Natural killer cell (primary cell): ENCODE data around the gene CREB3. TPM values are rescaled to one million over a fixed set of nuclear protein-coding genes. Genes with fewer than 3 reads are reported as not detected.

Experiments
- ATAC-seq, 3 donors: fragments of 150-1000 bp in 2 of 3; fragments of 200-7000 bp in 1 of 3; cut with Tn5 transposase; 1 replicate in 1 of 3; 2 replicates in 2 of 3; pipeline ENCODE4 v1.10.0; 2021; ENCODE audit warnings: mild to moderate bottlenecking in 2 of 3, moderate library complexity in 2 of 3
- DNase-seq, 2 donors: peaks; one replicate each; pipeline versions ENCODE4 v3.0.0 to v3.0.0-alpha.2; 2013 to 2021; ENCODE audit warnings: mixed read lengths in 1 of 2
- H3K27ac ChIP-seq: one replicate; pipeline ENCODE4 v1.5.1; 2013; ENCODE audit warnings: mild to moderate bottlenecking, low read length
- H3K27me3 ChIP-seq: one replicate; pipeline ENCODE4 v1.6.1; 2013; ENCODE audit warnings: low read length; ENCODE audit not compliant: control insufficient read depth, insufficient read depth
- H3K36me3 ChIP-seq: one replicate; pipeline ENCODE4 v1.6.1; 2013; ENCODE audit warnings: low read length; ENCODE audit not compliant: control insufficient read depth, insufficient read depth
- H3K4me1 ChIP-seq: one replicate; pipeline ENCODE4 v1.6.1; 2013; ENCODE audit warnings: low read length; ENCODE audit not compliant: control insufficient read depth, insufficient read depth
- H3K4me3 ChIP-seq: one replicate; pipeline ENCODE4 v1.5.1; 2013; ENCODE audit warnings: low read length
- H3K9me3 ChIP-seq: one replicate; pipeline ENCODE4 v1.6.1; 2013; ENCODE audit warnings: low read length; ENCODE audit not compliant: control insufficient read depth, insufficient read depth
- H3K27ac Mint-ChIP-seq, 2 donors: one replicate each; pipeline ENCODE4 v1.8.0; 2022; ENCODE audit warnings: mild to moderate bottlenecking in 2 of 2, mixed read lengths in 2 of 2, moderate library complexity in 1 of 2
- H3K27me3 Mint-ChIP-seq, 2 donors: one replicate each; pipeline ENCODE4 v1.8.0; 2022; ENCODE audit warnings: low read depth in 2 of 2, mixed read lengths in 2 of 2
- H3K36me3 Mint-ChIP-seq: one replicate; pipeline ENCODE4 v1.8.0; 2022; ENCODE audit warnings: mixed read lengths
- H3K4me1 Mint-ChIP-seq, 2 donors: one replicate each; pipeline ENCODE4 v1.8.0; 2022; ENCODE audit warnings: mixed read lengths in 2 of 2
- H3K4me3 Mint-ChIP-seq: one replicate; pipeline ENCODE4 v1.8.0; 2022; ENCODE audit warnings: mild to moderate bottlenecking, moderate library complexity, mixed read lengths
- H3K9me3 Mint-ChIP-seq, 2 donors: one replicate each; pipeline ENCODE4 v1.8.0; 2022; ENCODE audit warnings: mixed read lengths in 2 of 2
- WGBS: methylation state at CpG from one replicate; pipeline ENCODE4 v1.1.7; 2013; ENCODE audit warnings: missing lambda C conversion rate; ENCODE audit not compliant: insufficient coverage; 5-methylcytosine and 5-hydroxymethylcytosine counted together
- intact Hi-C: fragments of 100-400 bp; cut with micrococcal nuclease; formaldehyde crosslinking; loops from one replicate; pipeline ENCODE4 v1.14.2; 2022
- total RNA-seq, 4 donors: library from RNA; stranded (reverse); fragments of 120-200 nt in 1 of 4; gene quantifications; one replicate each; pipeline versions ENCODE4 v1.2.3 to v1.2.4, GENCODE V29; 2013 to 2022
- TF ChIP-seq, protein P1 (sequence below): fragments of 200-600 bp; IDR thresholded peaks from one replicate; pipeline ENCODE4 v1.8.0; 2022; ENCODE audit warnings: antibody characterized with exemption

CREB3 gene
- total RNA-seq, 3 donors from 2014 or later (not counting 1 experiment from before 2014, with no cell fraction given) = 15.7 to 19.7 (median 18.8) TPM

DNA sequence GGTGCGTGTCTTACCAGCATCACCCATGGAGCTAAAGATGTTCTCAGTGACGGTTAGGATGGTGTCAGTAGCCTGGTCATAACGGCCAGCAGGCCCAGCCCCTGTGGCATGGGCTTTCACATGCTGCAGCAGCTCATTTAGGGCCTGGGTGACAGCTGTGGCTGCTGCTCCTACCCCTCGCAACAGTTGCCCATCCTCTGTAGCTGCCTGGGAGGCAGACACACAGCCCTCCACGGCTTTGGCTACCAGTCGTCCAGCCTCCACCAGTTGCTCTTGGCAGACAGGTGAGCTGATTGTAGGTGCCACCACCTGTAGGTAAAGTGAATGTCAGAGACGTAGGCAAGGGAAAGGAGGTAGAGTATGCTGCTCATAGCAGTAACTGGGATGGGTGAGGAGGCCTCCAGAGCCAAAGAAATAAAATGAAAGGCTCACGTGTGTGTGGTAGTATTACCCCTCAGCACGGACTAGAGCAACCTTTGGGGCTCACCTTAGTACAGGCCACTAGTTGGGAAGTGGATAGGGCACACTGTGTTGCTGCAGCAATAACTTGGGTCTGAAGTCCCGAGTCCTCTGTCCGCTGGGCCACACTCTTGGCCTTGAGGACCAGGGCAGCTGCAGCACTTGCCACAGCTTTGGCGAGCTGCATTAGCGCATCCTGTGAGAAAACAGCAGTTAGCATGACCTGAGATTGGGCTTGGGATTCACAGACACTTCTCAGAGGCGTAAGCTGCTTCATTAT, 15.2 kb upstream of the CREB3 start:
- peaks cover 28% of the 10 kb centered on the region for H3K36me3 Mint-ChIP-seq
- ATAC-seq = no peak
- intact Hi-C loops = no loop called here

DNA sequence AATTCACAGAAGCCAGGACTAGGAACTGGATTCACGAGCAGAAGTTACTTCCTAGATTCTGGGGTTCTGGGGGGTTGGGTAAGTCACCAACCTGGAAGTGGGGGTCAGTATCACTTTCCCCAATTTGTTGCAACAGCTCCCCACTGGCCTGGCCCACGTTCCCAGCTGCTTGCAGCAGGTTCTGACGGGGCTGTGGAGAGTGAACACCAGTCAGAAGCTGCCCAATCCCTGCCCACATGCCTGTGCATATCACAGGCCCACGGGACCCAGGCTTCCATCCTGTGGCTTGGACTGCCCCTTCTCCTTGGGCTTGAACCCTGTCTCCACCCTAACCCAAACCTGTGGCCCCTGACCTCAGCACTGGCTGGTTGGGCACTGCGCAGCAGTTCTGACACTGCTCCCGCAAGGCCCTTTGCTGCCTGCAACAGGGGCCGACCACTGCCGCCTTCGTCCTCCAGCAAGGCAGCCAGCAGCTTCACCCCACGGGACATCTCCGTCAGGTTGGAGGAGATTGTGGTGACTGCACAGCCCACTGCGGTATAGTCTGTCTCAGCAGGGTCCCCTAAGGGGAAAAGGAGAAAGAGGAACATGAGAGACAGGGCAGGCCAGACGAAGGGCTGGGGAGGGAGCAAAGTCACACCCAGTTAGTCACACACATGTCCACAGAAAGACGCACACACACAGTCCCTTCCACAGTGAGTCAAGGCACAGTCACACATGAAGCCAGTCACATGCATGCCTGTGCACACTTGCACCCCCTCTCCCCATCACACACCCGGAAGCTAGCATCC, 13.6 kb upstream of the CREB3 start:
- H3K9me3 Mint-ChIP-seq = no peaks in the 10 kb centered on the region
- TF ChIP-seq, protein P1, sequence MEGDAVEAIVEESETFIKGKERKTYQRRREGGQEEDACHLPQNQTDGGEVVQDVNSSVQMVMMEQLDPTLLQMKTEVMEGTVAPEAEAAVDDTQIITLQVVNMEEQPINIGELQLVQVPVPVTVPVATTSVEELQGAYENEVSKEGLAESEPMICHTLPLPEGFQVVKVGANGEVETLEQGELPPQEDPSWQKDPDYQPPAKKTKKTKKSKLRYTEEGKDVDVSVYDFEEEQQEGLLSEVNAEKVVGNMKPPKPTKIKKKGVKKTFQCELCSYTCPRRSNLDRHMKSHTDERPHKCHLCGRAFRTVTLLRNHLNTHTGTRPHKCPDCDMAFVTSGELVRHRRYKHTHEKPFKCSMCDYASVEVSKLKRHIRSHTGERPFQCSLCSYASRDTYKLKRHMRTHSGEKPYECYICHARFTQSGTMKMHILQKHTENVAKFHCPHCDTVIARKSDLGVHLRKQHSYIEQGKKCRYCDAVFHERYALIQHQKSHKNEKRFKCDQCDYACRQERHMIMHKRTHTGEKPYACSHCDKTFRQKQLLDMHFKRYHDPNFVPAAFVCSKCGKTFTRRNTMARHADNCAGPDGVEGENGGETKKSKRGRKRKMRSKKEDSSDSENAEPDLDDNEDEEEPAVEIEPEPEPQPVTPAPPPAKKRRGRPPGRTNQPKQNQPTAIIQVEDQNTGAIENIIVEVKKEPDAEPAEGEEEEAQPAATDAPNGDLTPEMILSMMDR = no peak
- Histone ChIP-seq H3K27ac (peak overlapping the region; percentile 29), H3K4me1 (peaks cover 3% of the 10 kb centered on the region), H3K27me3 (no peaks in the 10 kb centered on the region), H3K4me3 (no peak overlapping the region), H3K36me3 (peaks cover 98% of the 10 kb centered on the region), H3K9me3 (no peaks in the 10 kb centered on the region)
- no peak overlapping the region for H3K4me3 Mint-ChIP-seq
- intact Hi-C loops = no loop called here
- H3K27ac Mint-ChIP-seq = peak overlapping the region in 1 of 2 donors; percentile 63
- H3K4me1 Mint-ChIP-seq = peaks cover 4 to 36% of the 10 kb centered on the region in 2 donors
- ATAC-seq = no peak
- no peak for DNase-seq
- WGBS = 75% methylated on average over 15 of the region's 15 CpGs
- no peaks in the 10 kb centered on the region for H3K27me3 Mint-ChIP-seq
- peaks cover 30% of the 10 kb centered on the region for H3K36me3 Mint-ChIP-seq

More for the DNA sequence above, 15.2 kb upstream of the CREB3 start:
- peaks cover 3% of the 10 kb centered on the region for H3K4me1 ChIP-seq
- Mint-ChIP-seq H3K4me1 (peaks cover 4 to 32% of the 10 kb centered on the region in 2 donors), H3K27ac (peak overlapping the region; percentile 50 to 70), H3K4me3 (no peak overlapping the region), H3K9me3 (no peaks in the 10 kb centered on the region), H3K27me3 (no peaks in the 10 kb centered on the region)
- DNase-seq = no peak
- no peaks in the 10 kb centered on the region for H3K27me3 ChIP-seq
- TF ChIP-seq, protein P1 = no peak
- H3K4me3 ChIP-seq = no peak overlapping the region
- no peak overlapping the region for H3K27ac ChIP-seq
- H3K36me3 ChIP-seq = peaks cover 97% of the 10 kb centered on the region
- no peaks in the 10 kb centered on the region for H3K9me3 ChIP-seq
- WGBS = 97% methylated on average over 14 of the region's 14 CpGs

DNA sequence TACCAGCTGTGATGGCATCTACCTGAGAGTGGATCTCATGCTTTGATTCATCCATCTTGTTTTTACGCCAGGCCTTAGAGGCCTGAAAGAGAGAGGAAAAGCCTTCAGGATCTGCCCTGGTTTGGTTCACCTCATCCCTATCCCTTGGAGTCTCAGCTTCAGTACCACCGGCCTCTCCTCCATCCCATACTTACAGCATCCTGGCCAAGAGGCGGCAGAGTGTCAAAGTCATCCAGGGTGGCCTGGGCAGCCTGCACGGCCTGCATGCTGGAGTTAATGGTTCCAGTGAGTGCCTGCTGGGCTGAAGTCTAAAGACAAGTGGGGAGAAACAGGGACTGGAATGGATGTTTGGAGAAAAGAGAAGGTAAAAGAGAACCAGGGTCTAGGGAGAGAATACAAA, 12.9 kb upstream of the CREB3 start:
- Histone ChIP-seq H3K36me3 (peaks cover 98% of the 10 kb centered on the region), H3K4me3 (no peak overlapping the region), H3K27ac (peak overlapping the region; percentile 29), H3K4me1 (peaks cover 3% of the 10 kb centered on the region), H3K9me3 (no peaks in the 10 kb centered on the region), H3K27me3 (no peaks in the 10 kb centered on the region)
- Mint-ChIP-seq H3K27ac (peak overlapping the region; percentile 58 to 63), H3K36me3 (peaks cover 34% of the 10 kb centered on the region), H3K27me3 (no peaks in the 10 kb centered on the region), H3K4me1 (peaks cover 7 to 40% of the 10 kb centered on the region in 2 donors), H3K4me3 (no peak overlapping the region), H3K9me3 (no peaks in the 10 kb centered on the region)
- ATAC-seq (no peak), DNase-seq (no peak)
- TF ChIP-seq, protein P1 = no peak
- intact Hi-C loops = no loop called here
- WGBS = 96% methylated on average over 4 of the region's 4 CpGs
